Testis (tissue), 2 donors: ENCODE measurements around the gene FBLN1.
"Not testable (repeated sequence)": the region's sequence is repeated elsewhere in the genome, so short reads cannot be mapped to it uniquely, and the experiment has no call there.

Experiments
- CTCF ChIP-seq, 3 experiments: fragments of 450-650 bp in 2 of 3; fragments of 200-600 bp in 1 of 3; sonication (generic) in 1 of 3; IDR thresholded peaks; one replicate each; pipeline ENCODE4 v1.5.1; 2016 to 2019; ENCODE audit warnings: antibody characterized with exemption in 3 of 3, mild to moderate bottlenecking in 2 of 3, moderate library complexity in 1 of 3
- POLR2A ChIP-seq: fragments of 450-650 bp; IDR thresholded peaks from one replicate; pipeline ENCODE4 v1.6.1; 2017; ENCODE audit warnings: antibody characterized with exemption, mild to moderate bottlenecking, moderate library complexity

GRCh38 chr22:45463691-45464090 is 39.0 kb upstream of the FBLN1 start:
- not testable (repeated sequence) for TF ChIP-seq CTCF (IDR thresholded peaks at IDR 0.05); POLR2A
